GM19467 (cell line): Measurements from ENCODE around the gene NOLC1.

Experiments
- ATAC-seq: cut with Tn5 transposase; IDR thresholded peaks from one replicate; pipeline ENCODE4 v1.9.1; 2021; ENCODE audit warnings: mild to moderate bottlenecking, moderate library complexity; ENCODE audit not compliant: unreplicated experiment

NOLC1 gene

DNA sequence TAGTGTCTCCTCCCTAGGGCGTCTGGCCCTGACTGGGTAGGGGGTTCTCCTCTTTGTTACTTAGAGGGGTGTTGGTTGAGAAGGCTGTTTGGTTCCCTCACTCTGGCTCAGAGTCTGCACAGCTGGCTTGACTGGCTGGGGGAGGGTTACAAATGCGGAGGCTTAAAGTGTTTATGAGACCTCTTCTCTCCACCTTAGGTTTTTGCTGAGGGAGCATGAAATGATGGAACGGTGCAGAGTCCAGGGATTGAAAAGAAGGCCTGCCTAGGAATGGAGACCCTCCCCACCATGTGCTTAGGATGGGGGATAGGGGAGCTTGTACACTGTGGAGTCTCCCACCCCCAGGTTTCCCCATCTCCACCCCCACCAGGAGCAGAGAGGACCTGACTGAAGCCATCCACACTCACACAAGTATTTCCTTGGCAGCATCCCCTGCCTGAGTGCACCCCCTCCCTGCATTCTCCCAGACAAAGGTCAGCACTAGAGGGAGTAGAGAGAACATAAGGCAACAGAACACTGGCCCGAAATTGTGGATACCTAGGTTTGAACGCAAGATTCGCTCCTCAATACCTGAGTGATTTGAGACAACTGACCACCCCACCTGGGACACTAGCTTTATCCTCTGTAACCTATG lies 30.3 kb upstream of the NOLC1 start:
- ATAC-seq = no peak

DNA sequence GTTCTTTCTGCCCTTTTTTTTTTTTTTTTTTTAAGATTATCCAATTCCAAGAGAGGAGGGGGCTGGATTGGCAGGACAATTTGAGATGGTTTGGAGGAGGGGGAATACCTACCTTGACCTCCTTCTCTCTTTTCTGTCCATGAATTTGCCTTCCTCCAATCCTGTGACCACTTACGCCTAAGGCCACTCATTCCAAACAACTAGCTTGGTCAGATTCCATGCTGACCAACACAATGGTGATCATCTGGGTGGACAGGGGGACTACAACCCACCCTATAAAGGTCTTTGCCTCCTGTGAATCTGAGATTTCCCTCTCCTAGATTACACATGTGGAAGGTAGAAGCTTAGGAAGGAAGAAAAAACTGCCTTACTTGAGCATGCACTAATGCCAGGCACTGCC lies 29.7 kb upstream of the NOLC1 start:
- ATAC-seq = no peak

DNA sequence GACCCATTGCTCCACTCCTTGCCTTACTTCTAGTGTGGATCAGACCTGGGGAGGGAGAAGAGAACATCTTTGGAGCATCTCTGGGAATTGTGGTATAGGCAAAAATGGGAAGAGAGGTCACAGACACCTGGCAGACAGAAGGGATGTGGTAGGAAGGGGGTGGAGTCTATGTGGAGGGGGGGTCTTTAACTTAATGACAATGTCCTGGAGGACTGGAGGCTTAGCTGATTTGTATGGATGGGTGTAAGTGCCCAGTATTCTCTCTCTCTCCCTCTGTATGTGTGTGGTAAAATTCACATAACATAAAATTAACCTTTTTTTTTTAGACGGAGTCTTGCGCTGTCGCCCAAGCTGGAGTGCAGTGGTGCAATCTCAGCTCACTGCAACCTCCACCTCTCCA lies 29.0 kb upstream of the NOLC1 start:
- ATAC-seq = no peak

DNA sequence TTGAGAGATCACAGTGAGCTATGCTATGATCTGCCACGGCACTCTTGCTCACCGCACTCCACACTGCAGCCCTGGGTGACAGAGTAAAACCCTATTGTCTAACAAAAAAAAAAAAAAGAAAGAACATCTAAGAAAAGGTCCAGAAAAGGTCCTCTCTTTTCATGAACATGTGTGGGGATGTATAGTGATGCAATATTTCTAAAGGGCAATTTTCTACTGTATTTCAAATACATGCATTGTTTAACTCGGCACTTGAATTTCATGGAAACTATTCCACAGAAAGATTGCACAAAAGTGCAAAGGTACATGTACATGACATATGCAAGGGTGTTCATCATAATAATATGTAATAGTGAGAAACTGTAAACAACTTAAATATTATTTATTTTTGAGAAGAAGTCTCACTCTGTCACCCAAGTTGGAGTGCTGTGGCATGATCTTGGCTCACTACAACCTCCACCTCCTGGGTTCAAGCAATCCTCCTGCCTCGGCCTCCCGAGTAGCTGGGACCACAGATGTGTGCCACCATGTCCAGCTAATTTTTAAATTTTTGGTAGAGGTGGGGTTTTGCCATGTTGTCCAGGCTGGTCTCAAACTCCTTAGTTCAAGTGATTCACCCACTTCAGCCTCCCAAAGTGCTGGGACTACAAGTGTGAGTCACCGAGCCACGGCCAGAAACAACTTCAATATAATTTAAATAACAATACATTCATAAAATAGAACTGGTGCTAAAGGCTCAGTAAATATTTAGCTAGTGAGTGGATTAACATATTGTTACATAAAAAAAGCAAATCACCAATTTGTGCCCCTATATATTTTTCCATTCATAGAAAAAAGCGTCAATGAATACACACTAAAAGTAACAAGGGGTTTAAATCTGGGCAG lies 20.7 kb upstream of the NOLC1 start:
- no peak for ATAC-seq

DNA sequence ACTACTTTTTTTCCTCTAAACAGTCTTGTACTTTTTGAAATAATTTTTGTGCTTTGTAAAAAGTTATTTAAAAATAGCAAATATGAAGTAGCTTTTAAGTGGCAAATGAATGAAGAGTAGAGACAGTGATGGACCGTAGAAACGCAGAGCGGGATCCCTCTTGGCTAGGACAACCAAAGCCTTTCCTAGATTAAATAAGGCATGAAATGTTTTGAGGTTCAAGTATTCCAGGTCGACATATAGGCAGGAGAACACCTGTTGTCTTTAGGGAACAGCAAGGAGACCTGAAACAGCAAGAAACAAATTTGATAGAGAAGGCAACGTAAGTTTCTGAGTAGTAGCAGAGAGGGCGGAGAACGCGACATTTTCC lies 20.0 kb upstream of the NOLC1 start:
- no peak for ATAC-seq

DNA sequence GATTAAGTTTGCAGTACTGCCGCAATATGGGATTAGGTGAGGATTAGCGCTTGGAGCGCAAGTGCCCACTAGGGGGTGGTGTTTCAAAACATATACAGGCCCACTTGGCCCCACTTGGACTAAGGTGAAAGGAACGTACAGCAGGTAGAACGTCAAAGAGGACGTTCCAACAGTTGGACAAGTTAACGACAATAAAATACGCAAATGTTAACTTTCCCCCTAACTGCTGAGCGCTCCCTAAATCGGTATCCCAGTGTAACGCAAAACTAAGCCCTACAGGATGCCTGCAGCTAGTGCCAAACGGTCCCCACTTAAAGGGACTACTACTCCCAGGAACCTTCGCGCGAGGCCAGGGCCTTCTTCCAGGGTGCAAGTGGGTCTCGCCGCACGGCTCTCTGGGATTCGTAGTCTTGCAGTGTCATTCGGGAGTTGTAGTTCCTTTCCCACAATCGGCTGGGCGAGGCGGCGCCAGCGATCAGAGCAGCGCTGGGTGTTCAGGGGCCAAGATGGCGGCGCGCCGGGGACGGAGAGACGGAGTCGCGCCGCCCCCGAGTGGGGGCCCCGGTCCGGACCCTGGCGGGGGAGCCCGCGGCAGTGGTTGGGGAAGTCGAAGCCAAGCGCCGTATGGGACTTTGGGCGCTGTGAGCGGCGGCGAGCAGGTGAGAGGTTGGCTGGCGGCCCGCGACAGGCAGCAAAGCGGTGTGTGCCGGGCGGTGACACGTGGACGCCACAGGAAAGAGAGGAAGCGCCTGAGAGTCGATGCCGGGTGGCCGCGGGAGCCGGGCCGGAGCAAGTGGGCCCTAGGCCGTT lies 19.4 kb upstream of the NOLC1 start, which contains the start of gene PPRC1:
Gene PPRC1, plus strand, starts transcription at position 478 of the 810 bp plus-strand sequence. Its CDS starts 29 bp downstream, at position 507.
- peak; percentile 90 for ATAC-seq

DNA sequence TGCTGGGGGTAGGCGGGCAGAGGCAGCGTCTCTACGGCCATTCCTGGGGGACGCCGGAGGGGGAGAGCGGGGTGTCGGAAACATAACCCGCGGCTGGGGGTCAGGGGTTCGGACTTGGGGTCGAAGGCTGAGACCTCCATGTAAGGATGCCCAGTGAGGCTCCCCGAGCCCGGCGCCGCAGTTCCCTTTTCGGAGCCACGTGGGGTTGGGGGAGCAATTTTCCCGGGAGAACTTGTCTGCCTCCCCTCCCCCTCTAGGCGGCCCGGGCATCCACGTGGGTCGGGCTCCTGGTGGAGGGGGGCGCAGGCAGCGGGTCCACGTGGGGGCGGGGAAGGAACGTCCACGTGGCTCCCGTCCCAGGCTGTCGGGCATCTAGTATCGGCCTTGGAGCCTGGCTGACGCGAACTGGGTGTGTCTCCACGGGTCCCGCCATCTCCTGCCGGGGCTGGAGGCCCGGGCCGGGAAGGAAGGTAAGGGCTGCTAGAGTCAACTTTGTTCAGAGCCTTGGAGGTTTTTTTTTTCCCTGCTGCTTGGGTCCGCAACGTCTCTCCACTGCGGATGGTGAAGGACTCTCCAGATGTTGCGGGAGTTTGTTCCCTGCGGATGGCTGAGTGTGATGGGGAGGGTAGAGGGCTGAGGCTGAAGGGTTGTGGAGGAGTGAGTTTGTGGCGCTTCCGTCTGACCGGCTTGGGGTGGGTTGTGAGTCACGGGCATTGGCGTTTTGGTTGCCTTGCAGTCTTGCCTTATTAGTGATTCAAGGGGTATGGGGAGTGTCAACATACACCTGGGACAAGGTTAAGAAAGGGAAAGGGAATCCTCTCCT lies 18.6 kb upstream of the NOLC1 start:
- ATAC-seq = no peak

DNA sequence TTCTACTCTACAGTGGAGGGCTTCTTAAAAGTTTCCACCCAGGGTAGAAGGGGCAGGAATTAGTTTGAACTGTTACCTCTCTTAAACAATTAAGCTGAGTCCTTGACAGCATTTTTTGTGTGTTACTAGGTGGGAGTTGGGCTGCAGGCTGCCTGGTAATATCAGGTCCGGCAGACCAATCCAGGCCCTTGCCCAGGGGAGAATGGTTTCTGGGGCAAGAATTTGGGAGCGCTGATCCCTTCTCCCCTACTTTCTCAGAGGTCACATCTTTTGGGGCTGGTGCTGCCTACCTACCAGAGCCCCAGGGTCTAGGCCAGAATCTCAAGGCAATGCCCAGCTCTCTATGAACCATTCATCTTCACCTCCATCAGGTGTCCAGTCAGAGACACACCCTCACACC lies 17.8 kb upstream of the NOLC1 start:
- no peak for ATAC-seq

DNA sequence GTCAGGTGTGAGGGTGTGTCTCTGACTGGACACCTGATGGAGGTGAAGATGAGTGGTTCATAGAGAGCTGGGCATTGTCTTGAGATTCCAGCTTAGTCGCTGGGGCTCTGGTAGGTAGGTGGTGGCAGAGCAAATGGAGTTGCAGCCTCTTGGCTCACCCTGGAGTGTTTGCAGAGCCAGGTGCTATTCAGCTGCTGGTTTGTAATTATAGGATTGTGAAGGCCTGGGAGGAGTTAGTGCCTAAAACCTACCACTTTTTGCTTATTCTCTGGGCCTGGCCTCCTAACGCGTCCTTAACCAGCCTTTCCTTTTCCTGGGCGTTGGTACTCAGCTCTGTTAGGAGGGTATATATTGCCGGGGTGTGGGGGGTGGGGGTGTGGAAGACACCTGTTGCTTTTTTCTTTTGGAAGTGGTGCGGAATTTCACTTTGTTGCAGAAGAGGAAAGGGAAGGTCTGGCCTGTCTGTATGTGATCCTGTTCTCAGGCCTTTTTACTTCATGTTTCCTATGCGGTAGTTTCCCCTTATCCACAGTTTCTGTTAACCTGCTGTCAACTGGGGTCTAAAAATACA lies 16.1 kb upstream of the NOLC1 start:
- ATAC-seq = no peak

DNA sequence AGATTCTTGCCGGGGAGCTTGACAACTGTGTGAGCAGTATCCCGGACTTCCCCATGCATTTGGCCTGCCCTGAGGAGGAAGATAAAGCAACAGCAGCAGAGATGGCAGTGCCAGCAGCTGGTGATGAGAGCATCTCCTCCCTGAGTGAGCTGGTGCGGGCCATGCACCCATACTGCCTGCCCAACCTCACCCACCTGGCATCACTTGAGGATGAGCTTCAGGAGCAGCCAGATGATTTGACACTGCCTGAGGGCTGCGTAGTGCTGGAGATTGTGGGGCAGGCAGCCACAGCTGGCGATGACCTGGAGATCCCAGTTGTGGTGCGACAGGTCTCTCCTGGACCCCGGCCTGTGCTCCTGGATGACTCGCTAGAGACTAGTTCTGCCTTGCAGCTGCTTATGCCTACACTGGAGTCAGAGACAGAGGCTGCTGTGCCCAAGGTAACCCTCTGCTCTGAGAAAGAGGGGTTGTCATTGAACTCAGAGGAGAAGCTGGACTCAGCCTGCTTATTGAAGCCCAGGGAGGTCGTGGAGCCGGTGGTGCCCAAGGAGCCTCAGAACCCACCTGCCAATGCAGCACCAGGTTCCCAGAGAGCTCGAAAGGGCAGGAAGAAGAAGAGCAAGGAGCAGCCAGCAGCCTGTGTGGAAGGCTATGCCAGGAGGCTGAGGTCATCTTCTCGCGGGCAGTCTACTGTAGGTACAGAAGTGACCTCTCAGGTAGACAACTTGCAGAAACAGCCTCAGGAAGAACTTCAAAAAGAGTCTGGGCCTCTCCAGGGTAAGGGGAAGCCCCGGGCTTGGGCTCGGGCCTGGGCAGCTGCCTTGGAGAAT lies 12.7 kb upstream of the NOLC1 start:
- no peak for ATAC-seq

DNA sequence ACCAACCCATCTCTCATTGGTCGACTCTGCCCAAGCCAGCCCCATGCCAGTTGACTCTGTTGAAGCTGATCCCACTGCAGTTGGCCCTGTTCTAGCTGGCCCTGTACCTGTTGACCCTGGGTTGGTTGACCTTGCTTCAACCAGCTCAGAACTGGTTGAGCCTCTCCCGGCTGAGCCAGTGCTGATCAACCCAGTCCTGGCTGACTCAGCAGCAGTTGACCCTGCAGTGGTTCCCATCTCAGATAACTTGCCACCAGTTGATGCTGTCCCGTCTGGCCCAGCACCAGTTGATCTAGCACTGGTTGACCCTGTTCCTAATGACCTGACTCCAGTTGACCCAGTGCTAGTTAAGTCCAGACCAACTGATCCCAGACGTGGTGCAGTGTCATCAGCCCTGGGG lies 12.0 kb upstream of the NOLC1 start:
- ATAC-seq = no peak

DNA sequence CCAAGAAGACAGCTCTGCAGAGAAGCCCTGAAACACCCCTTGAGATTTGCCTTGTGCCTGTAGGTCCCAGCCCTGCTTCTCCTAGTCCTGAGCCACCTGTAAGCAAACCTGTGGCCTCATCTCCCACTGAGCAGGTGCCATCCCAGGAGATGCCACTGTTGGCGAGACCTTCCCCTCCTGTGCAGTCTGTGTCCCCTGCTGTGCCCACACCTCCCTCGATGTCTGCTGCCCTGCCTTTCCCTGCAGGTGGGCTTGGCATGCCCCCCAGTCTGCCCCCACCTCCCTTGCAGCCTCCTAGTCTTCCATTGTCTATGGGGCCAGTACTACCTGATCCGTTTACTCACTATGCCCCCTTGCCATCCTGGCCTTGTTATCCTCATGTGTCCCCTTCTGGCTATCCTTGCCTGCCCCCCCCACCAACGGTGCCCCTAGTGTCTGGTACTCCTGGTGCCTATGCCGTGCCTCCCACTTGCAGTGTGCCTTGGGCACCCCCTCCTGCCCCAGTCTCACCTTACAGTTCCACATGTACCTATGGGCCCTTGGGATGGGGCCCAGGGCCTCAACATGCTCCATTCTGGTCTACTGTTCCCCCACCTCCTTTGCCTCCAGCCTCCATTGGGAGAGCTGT lies 11.2 kb upstream of the NOLC1 start:
- ATAC-seq = no peak

DNA sequence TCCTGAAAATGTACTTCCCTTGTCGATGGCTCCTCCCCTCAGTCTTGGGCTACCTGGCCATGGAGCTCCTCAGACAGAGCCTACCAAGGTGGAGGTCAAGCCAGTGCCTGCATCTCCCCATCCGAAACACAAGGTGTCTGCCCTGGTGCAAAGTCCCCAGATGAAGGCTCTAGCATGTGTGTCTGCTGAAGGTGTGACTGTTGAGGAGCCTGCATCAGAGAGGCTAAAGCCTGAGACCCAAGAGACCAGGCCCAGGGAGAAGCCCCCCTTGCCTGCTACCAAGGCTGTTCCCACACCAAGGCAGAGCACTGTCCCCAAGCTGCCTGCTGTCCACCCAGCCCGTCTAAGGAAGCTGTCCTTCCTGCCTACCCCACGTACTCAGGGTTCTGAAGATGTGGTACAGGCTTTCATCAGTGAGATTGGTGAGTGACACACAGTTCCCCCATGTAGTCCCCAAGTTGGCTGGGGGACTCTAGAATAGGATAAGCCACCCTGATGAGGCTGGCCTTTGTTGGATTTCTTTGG lies 10.5 kb upstream of the NOLC1 start:
- ATAC-seq = no peak

DNA sequence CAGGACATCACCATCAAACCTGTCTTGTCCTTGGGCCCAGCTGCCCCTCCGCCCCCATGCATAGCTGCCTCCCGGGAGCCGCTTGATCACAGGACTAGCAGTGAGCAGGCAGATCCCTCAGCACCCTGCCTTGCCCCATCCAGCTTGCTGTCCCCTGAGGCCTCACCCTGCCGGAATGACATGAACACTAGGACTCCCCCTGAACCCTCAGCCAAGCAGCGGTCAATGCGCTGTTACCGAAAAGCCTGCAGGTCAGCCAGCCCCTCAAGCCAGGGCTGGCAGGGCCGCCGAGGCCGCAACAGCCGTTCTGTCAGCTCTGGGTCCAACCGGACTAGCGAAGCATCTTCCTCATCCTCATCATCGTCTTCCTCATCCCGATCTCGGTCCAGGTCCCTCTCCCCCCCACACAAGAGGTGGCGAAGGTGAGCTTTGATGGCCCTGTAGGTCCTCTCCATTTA lies 5.2 kb upstream of the NOLC1 start:
- ATAC-seq = no peak

DNA sequence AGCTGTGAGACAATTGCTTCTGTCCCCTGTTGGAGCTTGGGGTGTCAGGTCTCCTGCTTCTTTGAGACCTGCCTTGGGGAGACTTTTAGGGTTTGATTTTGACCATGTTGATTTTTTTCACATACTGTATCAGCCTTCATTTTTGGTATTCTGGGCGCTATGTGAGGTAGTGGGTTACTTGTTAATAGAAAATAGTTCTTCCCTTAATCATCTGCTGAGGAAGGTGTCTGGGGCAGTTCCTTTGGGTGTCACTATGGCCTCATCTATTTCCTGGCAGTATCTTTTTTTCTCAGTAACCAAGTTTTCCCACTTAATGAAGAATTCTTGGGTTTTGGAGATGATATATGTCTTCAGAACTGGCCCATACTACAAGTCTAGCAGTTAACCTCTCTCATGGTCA lies 4.6 kb upstream of the NOLC1 start:
- no peak for ATAC-seq

DNA sequence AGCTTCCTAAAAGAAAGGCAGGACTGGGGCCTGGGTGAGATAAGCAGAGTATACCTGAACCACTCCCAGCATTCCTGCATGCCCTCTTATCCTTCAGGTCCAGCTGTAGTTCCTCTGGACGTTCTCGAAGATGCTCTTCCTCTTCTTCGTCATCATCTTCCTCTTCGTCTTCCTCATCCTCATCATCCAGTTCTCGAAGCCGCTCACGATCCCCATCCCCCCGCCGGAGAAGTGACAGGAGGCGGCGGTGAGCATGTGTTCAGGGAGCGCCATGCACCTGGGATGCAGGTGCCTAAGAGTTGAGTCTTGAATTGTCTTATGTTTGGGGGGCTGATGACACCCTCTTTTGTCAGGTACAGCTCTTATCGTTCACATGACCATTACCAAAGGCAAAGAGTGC lies 3.9 kb upstream of the NOLC1 start:
- no peak for ATAC-seq

DNA sequence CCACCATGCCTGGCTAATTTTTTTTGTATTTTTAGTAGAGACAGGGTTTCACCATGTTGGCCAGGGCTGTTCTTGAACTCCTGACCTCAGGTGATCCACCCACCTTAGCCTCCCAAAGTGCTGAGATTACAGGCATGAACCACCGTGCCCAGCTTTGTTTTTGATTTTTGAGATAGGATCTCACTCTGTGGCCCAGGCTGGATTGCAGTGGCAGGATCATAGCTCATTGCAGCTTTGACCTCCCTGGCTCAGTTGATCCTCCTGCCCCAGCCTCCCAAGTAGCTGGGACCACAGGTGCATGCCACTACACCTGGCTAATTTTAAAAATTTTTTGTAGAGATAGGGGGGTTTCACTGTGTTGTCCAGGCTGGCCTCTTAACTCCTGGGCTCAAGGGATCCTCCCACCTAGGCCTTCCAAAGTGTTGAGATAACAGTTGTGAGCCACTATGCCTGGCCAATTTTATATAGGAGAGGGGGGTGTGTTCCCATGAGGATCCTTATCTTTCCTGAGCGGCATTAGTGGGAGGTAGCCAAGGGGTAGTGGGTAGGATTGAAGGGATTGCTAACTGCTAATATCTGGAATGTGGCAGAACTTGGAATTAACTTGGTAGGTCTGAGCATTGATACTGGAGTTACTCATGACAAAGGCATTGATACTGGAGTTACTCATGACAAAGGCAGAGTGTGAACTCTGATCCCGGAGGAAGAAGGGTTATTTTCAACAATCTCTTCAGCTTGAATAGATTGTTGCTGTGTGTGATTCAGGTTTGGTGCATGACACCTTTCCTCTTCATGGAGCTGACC lies 1.0 kb upstream of the NOLC1 start:
- ATAC-seq = no peak

DNA sequence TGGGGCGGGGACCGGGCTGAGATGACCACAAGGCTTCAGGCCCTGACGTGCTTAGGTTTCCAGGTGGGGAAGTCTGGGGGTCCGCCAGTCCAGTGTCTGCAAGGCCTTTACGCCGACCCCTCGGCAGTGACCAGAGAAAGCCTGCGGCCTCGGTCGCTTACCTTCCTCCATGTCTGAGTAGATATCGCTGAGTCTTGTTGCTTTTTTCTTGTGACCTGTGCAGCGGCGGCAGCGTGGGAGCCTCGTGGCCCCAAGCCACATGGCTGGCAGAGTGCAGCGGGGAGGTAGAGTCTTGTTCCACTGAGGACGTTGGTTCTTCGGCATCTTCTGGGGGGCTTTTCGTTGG lies 329 bp downstream of the NOLC1 start:
- ATAC-seq = peak; percentile 22
